ENCODE measurements around the gene RSRC1.
"Not testable (repeated sequence)": the region's sequence is repeated elsewhere in the genome, so short reads cannot be mapped to it uniquely, and the experiment has no call there.

Gene RSRC1

GRCh38 chr3:158109295-158109803 is 540 bp upstream of the RSRC1 start:
- CTCF ChIA-PET, result no interaction called here
- no peak overlapping the region for H3K27ac ChIP-seq
- no peak for DNase-seq (ENCODE audit: low spot score)
- TF ChIP-seq, protein P1, sequence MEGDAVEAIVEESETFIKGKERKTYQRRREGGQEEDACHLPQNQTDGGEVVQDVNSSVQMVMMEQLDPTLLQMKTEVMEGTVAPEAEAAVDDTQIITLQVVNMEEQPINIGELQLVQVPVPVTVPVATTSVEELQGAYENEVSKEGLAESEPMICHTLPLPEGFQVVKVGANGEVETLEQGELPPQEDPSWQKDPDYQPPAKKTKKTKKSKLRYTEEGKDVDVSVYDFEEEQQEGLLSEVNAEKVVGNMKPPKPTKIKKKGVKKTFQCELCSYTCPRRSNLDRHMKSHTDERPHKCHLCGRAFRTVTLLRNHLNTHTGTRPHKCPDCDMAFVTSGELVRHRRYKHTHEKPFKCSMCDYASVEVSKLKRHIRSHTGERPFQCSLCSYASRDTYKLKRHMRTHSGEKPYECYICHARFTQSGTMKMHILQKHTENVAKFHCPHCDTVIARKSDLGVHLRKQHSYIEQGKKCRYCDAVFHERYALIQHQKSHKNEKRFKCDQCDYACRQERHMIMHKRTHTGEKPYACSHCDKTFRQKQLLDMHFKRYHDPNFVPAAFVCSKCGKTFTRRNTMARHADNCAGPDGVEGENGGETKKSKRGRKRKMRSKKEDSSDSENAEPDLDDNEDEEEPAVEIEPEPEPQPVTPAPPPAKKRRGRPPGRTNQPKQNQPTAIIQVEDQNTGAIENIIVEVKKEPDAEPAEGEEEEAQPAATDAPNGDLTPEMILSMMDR (conservative IDR thresholded peaks at IDR 0.05; ENCODE audit: low read depth), result no peak
- POLR2A ChIA-PET (ENCODE audit: low non-redundant PET), result no interaction called here

DNA sequence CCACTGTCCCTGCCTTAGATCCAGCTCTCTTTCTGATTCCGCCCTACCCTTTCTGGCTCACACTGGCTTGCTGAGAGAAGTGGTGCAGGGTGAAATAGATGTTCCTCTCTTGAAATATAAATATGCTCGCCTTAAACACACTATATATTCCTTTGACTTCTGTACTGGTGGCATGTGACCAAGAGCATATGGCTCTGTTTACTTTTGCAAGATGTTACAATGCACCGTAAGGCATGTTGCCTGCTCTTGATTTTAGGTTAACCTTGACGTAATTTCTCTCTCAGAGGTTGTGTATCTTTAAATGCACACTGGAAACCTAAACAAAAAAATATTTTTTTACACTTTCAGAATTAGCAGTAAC is 749 bp downstream of the RSRC1 start:
- TF ChIP-seq, protein P1 (conservative IDR thresholded peaks at IDR 0.05; ENCODE audit: low read depth), result no peak
- no peak for DNase-seq (ENCODE audit: low spot score)
- ChIA-PET POLR2A (ENCODE audit: low non-redundant PET) (no interaction called here), CTCF (interaction anchor here (0.6 kb wide), 1 partner anchor 32 kb away, joined by 3 read pairs; no protein-coding TSS in a partner anchor)
- peak overlapping the region; percentile 91 for H3K27ac ChIP-seq

DNA sequence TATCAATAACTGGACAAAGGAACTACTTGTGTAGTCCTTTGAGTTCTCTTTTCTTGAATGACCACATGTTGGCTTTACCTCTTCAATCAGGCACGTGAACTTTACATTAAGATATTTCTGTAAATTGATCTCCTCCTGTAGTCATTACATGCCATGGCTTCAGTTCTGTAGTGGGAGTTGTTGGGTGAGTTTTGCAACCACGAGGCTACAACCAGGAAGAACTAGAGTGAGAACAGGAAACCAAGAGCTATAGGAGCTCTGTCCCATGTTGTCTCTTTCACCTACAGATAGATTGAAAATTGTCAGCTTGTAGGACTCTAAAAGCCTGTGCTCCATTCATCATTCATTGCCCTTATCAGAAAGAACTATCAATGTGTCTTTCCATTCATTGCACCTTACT is 2.0 kb downstream of the RSRC1 start:
- POLR2A ChIA-PET (ENCODE audit: low non-redundant PET), result no interaction called here
- no peak for DNase-seq (ENCODE audit: low spot score)

GRCh38 chr3:158113595-158113994 is 3.7 kb downstream of the RSRC1 start:
- POLR2A ChIA-PET (ENCODE audit: low non-redundant PET), result not testable (repeated sequence)

More for the DNA sequence above, 2.0 kb downstream of the RSRC1 start:
- TF ChIP-seq, protein P1 (conservative IDR thresholded peaks at IDR 0.05; ENCODE audit: low read depth), result no peak
- H3K27ac ChIP-seq, result no peak overlapping the region
- CTCF ChIA-PET, result no interaction called here

DNA sequence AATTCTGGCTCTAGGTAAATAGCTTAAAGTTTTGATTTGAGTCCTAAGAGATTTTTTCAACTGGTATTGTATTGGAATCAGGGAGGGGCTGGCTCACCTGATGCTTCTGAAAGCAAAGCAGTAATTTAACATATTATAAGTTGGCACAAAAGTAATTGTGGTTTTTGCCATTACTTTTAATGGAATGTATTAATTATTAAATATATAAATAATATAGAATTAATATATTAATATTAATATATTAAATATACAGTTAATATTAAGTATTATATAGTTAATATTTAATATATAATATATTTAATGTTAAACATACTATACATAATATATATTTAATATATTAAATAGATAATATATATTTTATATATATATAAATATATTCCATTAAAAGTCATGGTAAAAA is 10.4 kb downstream of the RSRC1 start:
- H3K27ac ChIP-seq, result no peak overlapping the region
- CTCF ChIA-PET, result interaction anchor here (0.5 to 0.7 kb wide), 3 partner anchors 65 to 314 kb away, joined by 3 read pairs; no protein-coding TSS in a partner anchor
- no peak for DNase-seq (ENCODE audit: low spot score)
- POLR2A ChIA-PET (ENCODE audit: low non-redundant PET), result no interaction called here
- TF ChIP-seq, protein P1 (conservative IDR thresholded peaks at IDR 0.05; ENCODE audit: low read depth), result no peak

More at GRCh38 chr3:158113595-158113994, 3.7 kb downstream of the RSRC1 start:
- H3K27ac ChIP-seq; DNase-seq (ENCODE audit: low spot score); CTCF ChIA-PET: not testable (repeated sequence)

- DNase-seq (ENCODE audit: low spot score), result no peak
- TF ChIP-seq, protein P1 (conservative IDR thresholded peaks at IDR 0.05; ENCODE audit: low read depth), result no peak
- ChIA-PET CTCF (no interaction called here), POLR2A (ENCODE audit: low non-redundant PET) (no interaction called here)
- H3K27ac ChIP-seq, result no peak overlapping the region
These were observed 11.4 kb downstream of the RSRC1 start for GRCh38 chr3:158121295-158121694.

GRCh38 chr3:158122721-158123120 is 12.8 kb downstream of the RSRC1 start:
- DNase-seq (ENCODE audit: low spot score); CTCF ChIA-PET; POLR2A ChIA-PET (ENCODE audit: low non-redundant PET); H3K27ac ChIP-seq: not testable (repeated sequence)

All from RWPE1 (cell line).